GM12878 (cell line): Measurements from ENCODE around the gene DARS1. TPM values are rescaled to one million over a fixed set of nuclear protein-coding genes. Genes with fewer than 3 reads are reported as not detected.

Experiments
- ATAC-seq: fragments of 200-7000 bp; cut with Tn5 transposase; 3 replicates; pipeline ENCODE4 v1.9.1; 2020; ENCODE audit warnings: mild to moderate bottlenecking, moderate library complexity
- BruUV-seq: library from RNA; stranded (reverse); fragments of 400-500 nt; replicated peaks from 2 replicates; lab custom pipeline; 2021; lab: Mats Ljungman, UMichigan
- CTCF ChIA-PET: fragments of 300-600 bp; sonication (Branson Sonifier 250); formaldehyde crosslinking; extraction: SDS; loops from one replicate; lab custom pipeline; 2021; ENCODE audit warnings: inconsistent platforms; lab: Yijun Ruan, JAX
- POLR2A ChIA-PET: fragments of 350-600 bp; formaldehyde crosslinking; extraction: SDS; loops from one replicate; lab custom pipeline; 2021; ENCODE audit warnings: inconsistent platforms; lab: Charles Lee
- RAD21 ChIA-PET: fragments of 300-600 bp; sonication (Branson Sonifier 250); formaldehyde crosslinking; loops from one replicate; lab custom pipeline; 2023; ENCODE audit warnings: antibody characterized with exemption; ENCODE audit not compliant: unreplicated experiment; lab: Charles Lee
- SMC1A ChIA-PET: fragments of 300-600 bp; sonication (Branson Sonifier 250); formaldehyde crosslinking; loops from one replicate; lab custom pipeline; 2023; ENCODE audit not compliant: unreplicated experiment, uncharacterized antibody; lab: Charles Lee
- DNase-seq: peaks from one replicate; pipeline ENCODE4 v3.0.0-alpha.2; 2011; ENCODE audit warnings: low read depth, low spot score
- FAIRE-seq: peaks from 3 replicates; lab custom pipeline; 2011; peaks lifted over from hg19 to GRCh38; lab: Jason Lieb, UNC
- H2AFZ ChIP-seq: 2 replicates; pipeline ENCODE4 v1.6.0; 2011; ENCODE audit warnings: low read depth, low read length, control low read depth; ENCODE audit not compliant: control insufficient read depth
- H3K27ac ChIP-seq: 2 replicates; pipeline ENCODE4 v1.5.1; 2011; ENCODE audit warnings: control low read depth; ENCODE audit not compliant: control insufficient read depth, insufficient read depth
- H3K27me3 ChIP-seq, 2 experiments: replicated peaks in 1 of 2; 2 replicates each; pipeline versions ENCODE4 v1.6.0 to v1.6.1; 2011; ENCODE audit warnings: low read length in 1 of 2; ENCODE audit not compliant: control insufficient read depth in 2 of 2, insufficient read depth in 2 of 2
- H3K36me3 ChIP-seq, 2 experiments: 2 replicates each; pipeline ENCODE4 v1.5.1; 2011; ENCODE audit warnings: low read length in 1 of 2; ENCODE audit not compliant: control insufficient read depth in 2 of 2, insufficient read depth in 2 of 2
- H3K4me1 ChIP-seq: 2 replicates; pipeline ENCODE4 v1.6.1; 2011; ENCODE audit warnings: mild to moderate bottlenecking, low read length, moderate library complexity, mixed read lengths; ENCODE audit not compliant: control insufficient read depth, insufficient read depth
- H3K4me2 ChIP-seq: 2 replicates; pipeline ENCODE4 v1.6.0; 2011; ENCODE audit warnings: control low read depth; ENCODE audit not compliant: control insufficient read depth, insufficient read depth
- H3K4me3 ChIP-seq: fragments of 200-600 bp; sonication (generic); 2 replicates; pipeline ENCODE4 v1.5.1; 2016
- H3K79me2 ChIP-seq: 2 replicates; pipeline ENCODE4 v1.6.0; 2011; ENCODE audit warnings: low read length; ENCODE audit not compliant: control insufficient read depth, insufficient read depth
- H3K9ac ChIP-seq: 2 replicates; pipeline ENCODE4 v1.8.0; 2011; ENCODE audit warnings: low read length, control low read depth, mixed read lengths; ENCODE audit not compliant: control insufficient read depth, insufficient read depth
- H3K9me3 ChIP-seq: replicated peaks from 3 replicates; pipeline ENCODE4 v1.5.1; 2011; ENCODE audit warnings: mild to moderate bottlenecking, low read length; ENCODE audit not compliant: control insufficient read depth, insufficient read depth
- H4K20me1 ChIP-seq: 2 replicates; pipeline ENCODE4 v1.6.0; 2011; ENCODE audit not compliant: control insufficient read depth, insufficient read depth
- BHLHE40 ChIP-seq, 2 experiments: fragments of 450-650 bp in 1 of 2; IDR thresholded peaks; 2 replicates each; pipeline ENCODE4 v1.6.1; 2011 to 2017; ENCODE audit warnings: low read depth in 2 of 2, borderline replicate concordance in 1 of 2, improper control_type of control experiment in 1 of 2, low read length in 1 of 2, mild to moderate bottlenecking in 1 of 2
- BMI1 ChIP-seq: fragments of 450-650 bp; IDR thresholded peaks from 2 replicates; pipeline ENCODE4 v1.6.1; 2016; ENCODE audit warnings: mild to moderate bottlenecking, moderate library complexity, borderline replicate concordance
- E2F8 ChIP-seq: fragments of 450-650 bp; IDR thresholded peaks from 2 replicates; pipeline ENCODE4 v1.6.1; 2018; ENCODE audit warnings: mild to moderate bottlenecking, low read depth, moderate library complexity; ENCODE audit not compliant: partially characterized antibody
- GATAD2B ChIP-seq: fragments of 450-650 bp; conservative IDR thresholded peaks from 2 replicates; pipeline ENCODE4 v1.6.1; 2017; ENCODE audit warnings: low read depth, mild to moderate bottlenecking, moderate library complexity
- IRF5 ChIP-seq: fragments of 450-650 bp; IDR thresholded peaks from 2 replicates; pipeline ENCODE4 v1.6.1; 2017; ENCODE audit warnings: borderline replicate concordance
- JUND ChIP-seq: IDR thresholded peaks from 2 replicates; pipeline ENCODE4 v1.6.1; 2012; ENCODE audit warnings: low read depth, mild to moderate bottlenecking, low read length, improper control_type of control experiment, moderate library complexity
- NFYA ChIP-seq: IDR thresholded peaks from 2 replicates; pipeline ENCODE4 v1.6.1; 2011; ENCODE audit warnings: low read depth, mild to moderate bottlenecking, low read length, improper control_type of control experiment, borderline replicate concordance
- NR2C2 ChIP-seq: IDR thresholded peaks from 2 replicates; pipeline ENCODE4 v1.6.1; 2011; ENCODE audit warnings: borderline replicate concordance, low read depth; ENCODE audit not compliant: control insufficient read depth, insufficient read length
- PAX8 ChIP-seq: fragments of 450-650 bp; IDR thresholded peaks from 2 replicates; pipeline ENCODE4 v1.6.1; 2017; ENCODE audit warnings: mild to moderate bottlenecking, moderate library complexity
- RUNX3 ChIP-seq: IDR thresholded peaks from 2 replicates; pipeline ENCODE4 v1.6.1; 2012; ENCODE audit warnings: low read length, inconsistent platforms
- SREBF1 ChIP-seq: IDR thresholded peaks from 2 replicates; pipeline ENCODE4 v1.6.1; 2012; ENCODE audit warnings: mild to moderate bottlenecking, low read length
- USF2 ChIP-seq: IDR thresholded peaks from 2 replicates; pipeline ENCODE4 v1.6.1; 2011; ENCODE audit warnings: low read depth, low read length, improper control_type of control experiment, borderline replicate concordance
- ZZZ3 ChIP-seq: IDR thresholded peaks from 2 replicates; pipeline ENCODE4 v1.6.1; 2011; ENCODE audit warnings: low read depth; ENCODE audit not compliant: control insufficient read depth, insufficient read length
- WGBS: methylation state at CpG from one replicate; pipeline ENCODE4 v1.1.6; 2016; ENCODE audit warnings: low lambda C conversion rate; ENCODE audit not compliant: insufficient replicate concordance, insufficient coverage; ENCODE audit errors: missing lambda C conversion rate; 5-methylcytosine and 5-hydroxymethylcytosine counted together
- in situ Hi-C: fragments of 300-500 bp; cut with MboI; formaldehyde crosslinking; loops from 9 replicates; pipeline ENCODE4 v1.14.3; 2018; ENCODE audit warnings: mixed read lengths
- intact Hi-C: fragments of 100-400 bp; cut with micrococcal nuclease; formaldehyde crosslinking; loops from one replicate; pipeline ENCODE4 v1.14.2; 2022; ENCODE audit not compliant: unreplicated experiment
- polyA plus RNA-seq, 11 experiments: library from polyadenylated mRNA; depleted of rRNA in 4 of 11; unstranded in 6 of 11; stranded (reverse) in 5 of 11; fragments of >200 nt; fragmentation: Nextera tagmentation in 4 of 11; fragmentation: Illumina TruSeq in 1 of 11; extraction: Ambion mirVana in 4 of 11; extraction: Trizol in 1 of 11; gene quantifications; 1 replicate in 1 of 11; 2 replicates in 10 of 11; pipeline versions ENCODE4 v1.2.1 to v1.2.3, GENCODE V29; 2011 to 2016; ENCODE audit warnings: inconsistent platforms in 2 of 11, missing spikeins in 2 of 11, low read depth in 1 of 11
- total RNA-seq, 4 experiments: library from RNA; depleted of rRNA in 3 of 4; stranded (reverse); fragments of >200 nt in 3 of 4; fragmentation: Illumina TruSeq in 1 of 4; extraction: Trizol in 1 of 4; gene quantifications; 2 replicates each; pipeline versions ENCODE4 v1.2.1 to v1.2.3, GENCODE V29; 2013 to 2021
- TF ChIP-seq, protein P1 (sequence below): fragments of 450-650 bp; IDR thresholded peaks from 2 replicates; pipeline ENCODE4 v1.6.1; 2016; ENCODE audit warnings: mild to moderate bottlenecking

DARS1 gene
- total and polyA plus RNA-seq, 10 of the 15 experiments (the other 5 are each of a cell fraction or from before 2014, with no cell fraction given): 91.0 to 387 (median 137) TPM

GRCh38 chr2:135980434-135981079 is 4.9 kb downstream of the DARS1 start:
- Histone ChIP-seq H3K4me1 (peaks cover 12% of the 10 kb centered on the region), H3K4me3 (peak overlapping the region; percentile 2; the same call in 1 of the 2 replicates), H3K27me3 (no peaks in the 10 kb centered on the region), H3K9ac (no peak overlapping the region), H3K79me2 (peaks cover 47% of the 10 kb centered on the region), H3K27ac (peak overlapping the region; percentile 24; the same call in 1 of the 2 replicates), H2AFZ (no peak overlapping the region), H3K4me2 (peak overlapping the region; percentile 40), H4K20me1 (no peaks in the 10 kb centered on the region; the same call in 1 of the 2 replicates), H3K36me3 (peaks cover 0 to 9% of the 10 kb centered on the region in 2 experiments; a peak in 2 of 4 replicates), H3K9me3 (no peaks in the 10 kb centered on the region)
- in situ Hi-C loops (no loop called here), intact Hi-C loops (loop anchor here (5.0 kb wide), 2 partner anchors 63 to 152 kb away; no protein-coding TSS in a partner anchor)
- CTCF ChIA-PET: interaction anchor here (0.6 to 2.8 kb wide), 7 partner anchors 14 to 402 kb away, joined by 3 to 9 read pairs (median 3); no protein-coding TSS in a partner anchor
- BruUV-seq: no TSS peak
- peak; percentile 41 for DNase-seq
- no peak for FAIRE-seq
- SMC1A ChIA-PET: interaction anchor here (1.0 to 15.2 kb wide), 26 partner anchors 8 to 404 kb away, joined by 3 to 153 read pairs (median 8); no protein-coding TSS in a partner anchor
- POLR2A ChIA-PET: interaction anchor here (1.5 to 8.9 kb wide), 5 partner anchors 35 to 138 kb away, joined by 5 to 68 read pairs (median 6); no protein-coding TSS in a partner anchor
- 2% methylated on average over 5 of the region's 5 CpGs for WGBS
- peak; percentile 30 for ATAC-seq
- RAD21 ChIA-PET: interaction anchor here (0.7 to 3.7 kb wide), 13 partner anchors 18 to 404 kb away, joined by 3 to 19 read pairs (median 5); no protein-coding TSS in a partner anchor
- TF ChIP-seq BMI1 (peak; percentile 57; the same call in 1 of the 2 replicates), GATAD2B (peak; percentile 77; the same call in 1 of the 2 replicates), E2F8 (no peak), IRF5 (no peak), NR2C2 (no peak), PAX8 (no peak), ZZZ3 (no peak), SREBF1 (no peak), BHLHE40 (IDR thresholded peaks at IDR 0.05; ENCODE audit: borderline replicate concordance in 1 of 2, low read depth in 2 of 2, low read length in 1 of 2) (peak; percentile 34 to 55; a peak in 3 of 4 replicates), RUNX3 (peak; percentile 75), JUND (no peak), USF2 (no peak), NFYA (no peak)
- TF ChIP-seq, protein P1, sequence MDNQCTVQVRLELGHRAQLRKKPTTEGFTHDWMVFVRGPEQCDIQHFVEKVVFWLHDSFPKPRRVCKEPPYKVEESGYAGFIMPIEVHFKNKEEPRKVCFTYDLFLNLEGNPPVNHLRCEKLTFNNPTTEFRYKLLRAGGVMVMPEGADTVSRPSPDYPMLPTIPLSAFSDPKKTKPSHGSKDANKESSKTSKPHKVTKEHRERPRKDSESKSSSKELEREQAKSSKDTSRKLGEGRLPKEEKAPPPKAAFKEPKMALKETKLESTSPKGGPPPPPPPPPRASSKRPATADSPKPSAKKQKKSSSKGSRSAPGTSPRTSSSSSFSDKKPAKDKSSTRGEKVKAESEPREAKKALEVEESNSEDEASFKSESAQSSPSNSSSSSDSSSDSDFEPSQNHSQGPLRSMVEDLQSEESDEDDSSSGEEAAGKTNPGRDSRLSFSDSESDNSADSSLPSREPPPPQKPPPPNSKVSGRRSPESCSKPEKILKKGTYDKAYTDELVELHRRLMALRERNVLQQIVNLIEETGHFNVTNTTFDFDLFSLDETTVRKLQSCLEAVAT: peak; percentile 79; the same call in 1 of the 2 replicates
